Activated B cell treated with CpG ODN at 0.5 μM for 24 hours (primary cell): Measurements from ENCODE around the gene SLC12A7. TPM values are rescaled to one million over a fixed set of nuclear protein-coding genes. Genes with fewer than 3 reads are reported as not detected.

Source experiments
- ATAC-seq: fragments of 200-7000 bp; cut with Tn5 transposase; one replicate; pipeline ENCODE4 v1.10.0; 2021; ENCODE audit warnings: low read depth, mild to moderate bottlenecking, moderate library complexity
- CTCF ChIA-PET: fragments of 350-600 bp; sonication (Branson Sonifier 250); formaldehyde crosslinking; loops from one replicate; lab custom pipeline; 2021; ENCODE audit warnings: antibody characterized with exemption; lab: Charles Lee
- POLR2A ChIA-PET: fragments of 350-600 bp; sonication (Branson Sonifier 250); formaldehyde crosslinking; loops from one replicate; lab custom pipeline; 2021; ENCODE audit warnings: antibody characterized with exemption; lab: Charles Lee
- DNase-seq: peaks from one replicate; pipeline ENCODE4 v3.0.0; 2022
- H3K27ac Mint-ChIP-seq: one replicate; pipeline ENCODE4 v1.8.0; 2020; ENCODE audit warnings: mixed read lengths
- H3K27me3 Mint-ChIP-seq: one replicate; pipeline ENCODE4 v1.8.0; 2021; ENCODE audit warnings: mixed read lengths
- H3K36me3 Mint-ChIP-seq: one replicate; pipeline ENCODE4 v1.8.0; 2021; ENCODE audit warnings: low read depth, mixed read lengths
- H3K4me1 Mint-ChIP-seq: one replicate; pipeline ENCODE4 v1.8.0; 2021; ENCODE audit warnings: mixed read lengths
- H3K4me3 Mint-ChIP-seq: one replicate; pipeline ENCODE4 v1.8.0; 2020; ENCODE audit warnings: mild to moderate bottlenecking, mixed read lengths
- H3K9me3 Mint-ChIP-seq: one replicate; pipeline ENCODE4 v1.8.0; 2020; ENCODE audit warnings: mixed read lengths
- intact Hi-C: fragments of 100-400 bp; cut with micrococcal nuclease; formaldehyde crosslinking; loops from one replicate; pipeline ENCODE4 v1.15.1; 2024
- total RNA-seq: library from RNA; stranded (reverse); gene quantifications from 2 replicates; pipeline ENCODE4 v1.2.3, GENCODE V29; 2022
- TF ChIP-seq, protein P1 (sequence below): fragments of 200-600 bp; IDR thresholded peaks from one replicate; pipeline ENCODE4 v1.8.0; 2022; ENCODE audit warnings: antibody characterized with exemption, mild to moderate bottlenecking

Gene SLC12A7
- total RNA-seq, 1 donor from 2014 or later, result 23.3 TPM

DNA sequence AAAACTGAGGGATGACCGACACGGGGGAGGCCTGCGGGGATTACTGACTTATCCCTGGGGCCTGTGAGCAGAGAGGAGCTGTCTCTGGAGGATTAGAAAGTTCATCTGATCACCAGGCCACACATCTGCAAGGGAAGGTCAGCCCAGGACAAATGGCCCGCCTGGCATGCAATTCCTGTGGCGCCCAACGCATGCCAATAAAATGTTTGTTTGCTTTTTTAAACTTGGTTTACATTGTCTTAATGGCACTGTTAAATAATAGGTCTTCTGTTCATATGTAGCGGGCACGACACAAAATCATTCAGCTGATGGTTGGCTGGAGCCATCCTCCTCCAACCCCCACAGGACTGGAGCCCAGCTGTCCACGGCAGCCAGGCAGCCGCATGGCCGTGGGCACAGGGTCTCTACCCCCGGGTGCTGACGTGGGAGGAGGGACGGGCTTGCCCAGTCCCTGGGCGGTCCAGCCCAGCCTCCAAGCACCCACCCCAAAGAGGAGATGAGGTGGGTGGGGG, 41.0 kb upstream of the SLC12A7 start:
- Mint-ChIP-seq H3K36me3 (no peaks in the 10 kb centered on the region), H3K4me1 (peaks cover 45% of the 10 kb centered on the region), H3K27me3 (peaks cover 22% of the 10 kb centered on the region), H3K27ac (peak overlapping the region; percentile 8), H3K4me3 (no peak overlapping the region), H3K9me3 (peaks cover 4% of the 10 kb centered on the region)
- intact Hi-C loops, result loop anchor here (1.0 to 5.0 kb wide), 3 partner anchors 14 to 489 kb away; no protein-coding TSS in a partner anchor
- TF ChIP-seq, protein P1, sequence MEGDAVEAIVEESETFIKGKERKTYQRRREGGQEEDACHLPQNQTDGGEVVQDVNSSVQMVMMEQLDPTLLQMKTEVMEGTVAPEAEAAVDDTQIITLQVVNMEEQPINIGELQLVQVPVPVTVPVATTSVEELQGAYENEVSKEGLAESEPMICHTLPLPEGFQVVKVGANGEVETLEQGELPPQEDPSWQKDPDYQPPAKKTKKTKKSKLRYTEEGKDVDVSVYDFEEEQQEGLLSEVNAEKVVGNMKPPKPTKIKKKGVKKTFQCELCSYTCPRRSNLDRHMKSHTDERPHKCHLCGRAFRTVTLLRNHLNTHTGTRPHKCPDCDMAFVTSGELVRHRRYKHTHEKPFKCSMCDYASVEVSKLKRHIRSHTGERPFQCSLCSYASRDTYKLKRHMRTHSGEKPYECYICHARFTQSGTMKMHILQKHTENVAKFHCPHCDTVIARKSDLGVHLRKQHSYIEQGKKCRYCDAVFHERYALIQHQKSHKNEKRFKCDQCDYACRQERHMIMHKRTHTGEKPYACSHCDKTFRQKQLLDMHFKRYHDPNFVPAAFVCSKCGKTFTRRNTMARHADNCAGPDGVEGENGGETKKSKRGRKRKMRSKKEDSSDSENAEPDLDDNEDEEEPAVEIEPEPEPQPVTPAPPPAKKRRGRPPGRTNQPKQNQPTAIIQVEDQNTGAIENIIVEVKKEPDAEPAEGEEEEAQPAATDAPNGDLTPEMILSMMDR, result no peak
- no peak for ATAC-seq
- ChIA-PET CTCF (no interaction called here), POLR2A (no interaction called here)
- DNase-seq, result no peak

DNA sequence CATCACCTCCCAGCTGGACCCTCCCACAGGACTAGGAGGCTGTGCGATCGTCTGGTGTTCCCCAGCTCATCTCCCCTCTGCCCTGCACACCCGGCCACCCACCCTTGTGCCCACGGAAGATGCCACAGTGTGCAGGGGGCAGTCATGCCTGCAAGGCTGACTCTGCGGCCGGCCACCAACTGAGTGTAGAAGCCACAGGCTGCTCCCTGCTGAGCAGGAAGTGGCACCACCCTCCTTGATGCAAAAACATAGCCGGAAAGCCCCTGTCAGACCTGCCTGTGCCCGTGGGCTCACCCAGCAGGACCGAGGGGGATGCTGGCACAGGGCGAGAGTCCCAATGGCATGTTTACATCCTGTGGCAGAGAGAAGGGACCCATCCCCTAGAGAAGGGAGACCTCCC, 40.3 kb upstream of the SLC12A7 start:
- POLR2A ChIA-PET, result no interaction called here

DNA sequence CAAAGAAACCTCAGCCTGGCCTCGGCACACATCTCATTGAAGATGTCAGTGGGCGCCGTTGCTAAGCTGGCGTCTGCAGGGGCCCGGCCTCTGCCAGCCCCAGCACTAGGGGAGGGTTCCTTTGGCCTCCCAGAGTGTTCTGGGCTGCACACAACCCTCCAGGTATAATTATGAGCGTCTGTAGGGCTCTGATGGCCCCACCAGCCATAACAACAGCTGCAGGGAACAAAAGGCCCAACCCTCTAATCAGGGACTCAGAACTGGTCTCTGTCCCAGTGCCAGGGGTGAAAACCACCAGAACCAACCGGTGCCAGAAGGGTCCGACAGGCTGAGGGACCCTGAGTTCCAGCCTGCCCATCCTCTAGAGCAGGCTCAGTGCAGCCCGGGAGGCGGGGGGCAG, 39.5 kb upstream of the SLC12A7 start:
- ChIA-PET CTCF (no interaction called here), POLR2A (no interaction called here)
- H3K9me3 Mint-ChIP-seq, result no peaks in the 10 kb centered on the region
- no peak for DNase-seq
- ATAC-seq, result no peak
- peaks cover 45% of the 10 kb centered on the region for H3K4me1 Mint-ChIP-seq
- no peaks in the 10 kb centered on the region for H3K36me3 Mint-ChIP-seq
- no peak overlapping the region for H3K4me3 Mint-ChIP-seq
- intact Hi-C loops, result loop anchor here (5.0 kb wide), 1 partner anchor 491 kb away; no protein-coding TSS in a partner anchor
- TF ChIP-seq, protein P1, result no peak
- no peak overlapping the region for H3K27ac Mint-ChIP-seq
- peaks cover 17% of the 10 kb centered on the region for H3K27me3 Mint-ChIP-seq

More for the DNA sequence above, 40.3 kb upstream of the SLC12A7 start:
- Mint-ChIP-seq H3K4me3 (peak overlapping the region; percentile 63), H3K36me3 (no peaks in the 10 kb centered on the region), H3K27ac (peak overlapping the region; percentile 80), H3K27me3 (peaks cover 18% of the 10 kb centered on the region), H3K9me3 (no peaks in the 10 kb centered on the region), H3K4me1 (peaks cover 45% of the 10 kb centered on the region)
- TF ChIP-seq, protein P1, result no peak
- CTCF ChIA-PET, result no interaction called here
- intact Hi-C loops, result loop anchor here (1.0 to 5.0 kb wide), 3 partner anchors 13 to 490 kb away; no protein-coding TSS in a partner anchor
- DNase-seq (peak; percentile 37), ATAC-seq (peak; percentile 87)

DNA sequence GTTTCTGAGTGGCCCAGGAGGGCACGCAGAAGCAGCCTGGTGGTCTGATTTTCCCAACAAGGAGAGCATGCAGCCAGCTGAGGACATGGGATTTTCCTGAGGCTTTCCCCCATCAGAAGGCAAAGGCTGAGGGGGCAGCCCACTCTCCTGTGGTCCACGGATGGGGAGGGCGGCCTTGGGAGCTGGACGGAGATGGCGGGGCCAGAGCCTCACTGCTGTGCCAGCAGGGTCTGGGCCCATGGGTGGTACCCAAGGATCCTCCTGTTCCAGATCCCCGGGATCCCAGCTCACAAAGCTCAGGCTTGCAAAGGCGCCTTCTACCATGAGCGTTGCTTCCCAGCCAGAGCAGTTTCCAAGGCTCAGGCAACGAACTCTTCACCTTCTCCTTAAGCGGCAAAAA, 39.0 kb upstream of the SLC12A7 start:
- H3K4me3 Mint-ChIP-seq, result no peak overlapping the region
- no peak for ATAC-seq
- H3K27me3 Mint-ChIP-seq, result peaks cover 17% of the 10 kb centered on the region
- ChIA-PET POLR2A (no interaction called here), CTCF (interaction anchor here (2.0 kb wide), 1 partner anchor 10 kb away, joined by 11 read pairs; no protein-coding TSS in a partner anchor)
- H3K27ac Mint-ChIP-seq, result no peak overlapping the region
- no peaks in the 10 kb centered on the region for H3K9me3 Mint-ChIP-seq
- no peaks in the 10 kb centered on the region for H3K36me3 Mint-ChIP-seq
- TF ChIP-seq, protein P1, result no peak
- peaks cover 45% of the 10 kb centered on the region for H3K4me1 Mint-ChIP-seq
- DNase-seq, result no peak
- intact Hi-C loops, result loop anchor here (5.0 kb wide), 1 partner anchor 491 kb away; no protein-coding TSS in a partner anchor

DNA sequence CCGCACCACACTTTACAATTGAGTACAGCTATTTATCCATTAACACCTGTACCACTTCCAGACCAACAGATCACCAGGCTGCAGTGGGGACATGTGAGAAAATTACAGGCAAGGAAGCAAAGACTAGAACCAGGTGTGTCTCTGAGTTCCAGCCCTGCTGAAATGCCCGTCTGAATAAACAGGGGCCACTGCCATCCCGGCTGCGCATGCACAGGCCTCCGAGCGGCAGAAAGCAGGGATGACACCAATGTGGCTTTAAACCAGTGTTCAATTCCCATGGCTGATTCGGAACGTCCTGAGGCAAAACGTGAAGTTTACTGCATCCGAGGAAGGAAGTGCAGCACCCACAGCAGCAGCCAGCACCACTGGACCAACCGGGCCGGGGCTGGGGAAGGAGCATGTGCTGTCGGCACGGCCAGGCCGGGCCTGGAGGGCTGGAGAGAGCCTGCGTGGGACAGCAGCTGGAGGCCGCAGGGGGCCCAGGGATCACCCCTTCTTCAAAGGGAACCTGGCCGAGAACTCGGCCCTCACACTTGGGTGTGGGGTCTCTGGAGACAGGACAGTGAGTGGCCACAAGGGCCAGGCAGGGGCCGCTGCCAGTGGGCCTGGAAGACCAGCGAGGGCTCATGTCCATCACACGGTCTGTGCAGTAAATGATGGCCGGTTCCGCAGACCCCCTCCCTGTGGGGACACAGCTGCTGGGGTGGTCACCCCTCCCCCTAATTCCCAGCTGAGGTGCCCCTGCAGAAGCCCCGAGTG, 33.0 kb upstream of the SLC12A7 start:
- H3K27me3 Mint-ChIP-seq, result peaks cover 2% of the 10 kb centered on the region
- ChIA-PET CTCF (no interaction called here), POLR2A (no interaction called here)
- TF ChIP-seq, protein P1, result no peak
- no peak for ATAC-seq
- no peak overlapping the region for H3K27ac Mint-ChIP-seq
- no peaks in the 10 kb centered on the region for H3K36me3 Mint-ChIP-seq
- no peak overlapping the region for H3K4me3 Mint-ChIP-seq
- intact Hi-C loops, result loop anchor here (5.0 kb wide), 1 partner anchor 473 kb away; no protein-coding TSS in a partner anchor
- no peak for DNase-seq
- H3K9me3 Mint-ChIP-seq, result no peaks in the 10 kb centered on the region
- H3K4me1 Mint-ChIP-seq, result peaks cover 8% of the 10 kb centered on the region
